Immature natural killer cell (primary cell): Measurements from ENCODE around the gene WNK1. TPM values are rescaled to one million over a fixed set of nuclear protein-coding genes. Genes with fewer than 3 reads are reported as not detected.
"Not testable (repeated sequence)": the region's sequence is repeated elsewhere in the genome, so short reads cannot be mapped to it uniquely, and the experiment has no call there.

Experiments used
- DNase-seq, 3 donors: peaks; one replicate each; pipeline ENCODE4 v3.0.0; 2022; ENCODE audit warnings: mixed read lengths in 1 of 3
- H3K27ac Mint-ChIP-seq, 6 donors: one replicate each; pipeline ENCODE4 v1.8.0; 2020; ENCODE audit warnings: mixed read lengths in 6 of 6, mild to moderate bottlenecking in 5 of 6, inconsistent platforms in 4 of 6, moderate library complexity in 3 of 6
- H3K27me3 Mint-ChIP-seq, 3 donors: one replicate each; pipeline ENCODE4 v1.8.0; 2020 to 2021; ENCODE audit warnings: low read depth in 3 of 3, mild to moderate bottlenecking in 3 of 3, mixed read lengths in 3 of 3, moderate library complexity in 3 of 3, inconsistent platforms in 1 of 3
- H3K36me3 Mint-ChIP-seq, 3 donors: one replicate each; pipeline ENCODE4 v1.8.0; 2020; ENCODE audit warnings: mixed read lengths in 3 of 3, inconsistent platforms in 2 of 3, mild to moderate bottlenecking in 2 of 3
- H3K4me1 Mint-ChIP-seq, 2 donors: one replicate each; pipeline ENCODE4 v1.8.0; 2020; ENCODE audit warnings: inconsistent platforms in 2 of 2, mild to moderate bottlenecking in 2 of 2, mixed read lengths in 2 of 2, moderate library complexity in 1 of 2
- H3K4me3 Mint-ChIP-seq, 5 donors: one replicate each; pipeline ENCODE4 v1.8.0; 2020; ENCODE audit warnings: mild to moderate bottlenecking in 5 of 5, mixed read lengths in 5 of 5, inconsistent platforms in 3 of 5, moderate library complexity in 3 of 5
- H3K9me3 Mint-ChIP-seq, 6 donors: one replicate each; pipeline ENCODE4 v1.8.0; 2020; ENCODE audit warnings: mild to moderate bottlenecking in 6 of 6, mixed read lengths in 6 of 6, inconsistent platforms in 4 of 6, moderate library complexity in 3 of 6
- polyA plus RNA-seq, 3 donors: library from polyadenylated mRNA; unstranded; fragments of 300-500 nt; fragmentation: Illumina TruSeq; gene quantifications; one replicate each; pipeline ENCODE4 v1.2.3, GENCODE V29; 2021

WNK1 gene
- polyA plus RNA-seq, 3 donors from 2014 or later: 7.5 to 46.5 (median 8.6) TPM

DNA sequence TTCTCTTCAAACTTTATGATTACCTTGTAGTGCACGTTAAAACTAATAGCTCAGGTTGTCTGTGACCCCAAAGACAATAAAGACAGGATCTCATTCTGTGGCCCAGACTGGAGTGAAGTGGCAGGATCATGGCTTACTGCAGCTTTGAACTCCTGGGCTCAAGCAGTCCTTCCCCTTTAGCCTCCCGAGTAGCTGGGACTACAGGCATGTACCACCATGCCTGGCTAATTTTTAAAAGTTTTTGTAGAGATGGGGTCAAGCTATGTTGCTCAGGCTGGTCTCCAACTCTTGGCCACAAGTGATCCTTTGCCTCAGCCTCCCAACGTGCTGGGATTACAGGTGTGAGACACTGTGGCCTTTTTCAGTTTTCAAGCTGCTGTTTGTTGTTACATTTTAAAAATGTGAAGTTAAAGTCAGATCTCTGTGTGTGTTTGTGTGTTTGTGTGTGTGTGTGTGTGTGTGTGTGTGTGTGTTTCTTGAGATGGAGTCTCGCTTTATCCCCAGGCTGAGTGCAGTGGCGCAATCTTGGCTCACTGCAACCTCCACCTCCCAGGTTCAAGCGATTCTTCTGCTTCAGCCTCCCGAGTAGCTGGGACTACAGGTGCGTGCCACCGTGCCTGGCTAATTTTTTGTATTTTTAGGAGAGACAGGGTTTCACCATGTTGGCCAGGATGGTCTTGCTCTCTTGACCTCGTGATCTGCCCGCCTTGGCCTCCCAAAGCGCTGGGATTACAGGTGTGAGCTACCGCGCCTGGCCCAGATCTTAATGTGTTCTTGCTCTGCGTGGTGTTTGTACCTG is 23.8 kb downstream of the WNK1 start:
- H3K27ac Mint-ChIP-seq: peak overlapping the region; percentile 55 to 81 (median 76)
- H3K4me3 Mint-ChIP-seq: peak overlapping the region in 2 of 5 donors; percentile 1 to 29
- not testable (repeated sequence) for H3K27me3 Mint-ChIP-seq, H3K9me3 Mint-ChIP-seq, DNase-seq, H3K36me3 Mint-ChIP-seq
- H3K4me1 Mint-ChIP-seq: peaks cover 64 to 94% of the 10 kb centered on the region in 2 donors

DNA sequence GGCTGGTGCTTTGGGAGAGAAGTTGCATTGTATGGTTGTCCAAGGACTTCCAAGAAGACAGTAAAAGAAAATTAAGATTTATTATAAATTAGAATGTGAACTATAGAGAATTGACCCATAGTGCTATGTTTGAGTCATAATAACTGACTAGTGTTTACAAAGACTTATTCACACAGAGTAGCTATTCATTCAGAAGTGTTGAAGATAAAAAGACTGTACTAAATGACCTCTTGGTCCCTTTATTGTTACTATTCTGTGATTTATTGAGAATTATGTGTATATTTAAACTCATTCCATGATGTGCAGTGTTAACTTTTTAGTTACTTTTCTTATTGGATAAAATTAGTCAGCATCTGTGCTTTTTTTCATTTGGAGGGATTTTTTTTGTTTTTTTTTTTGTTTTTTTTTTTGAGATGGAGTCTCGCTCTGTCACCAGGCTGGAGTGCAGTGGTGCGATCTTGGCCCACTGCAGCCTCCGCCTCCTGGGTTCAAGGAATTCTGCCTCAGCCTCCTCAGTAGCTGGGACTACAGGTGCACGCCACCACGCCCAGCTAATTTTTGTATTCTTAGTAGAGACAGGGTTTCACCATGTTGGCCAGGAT is 24.5 kb downstream of the WNK1 start:
- not testable (repeated sequence) for H3K9me3 Mint-ChIP-seq, H3K36me3 Mint-ChIP-seq, H3K27me3 Mint-ChIP-seq, DNase-seq
- peak overlapping the region in 1 of 5 donors; percentile 44 for H3K4me3 Mint-ChIP-seq
- H3K4me1 Mint-ChIP-seq: peaks cover 65 to 97% of the 10 kb centered on the region in 2 donors
- H3K27ac Mint-ChIP-seq: peak overlapping the region; percentile 33 to 81 (median 73)

- H3K27me3 Mint-ChIP-seq: peaks cover 0 to 3% (median 0%) of the 10 kb centered on the region in 3 donors
- peak overlapping the region in 3 of 6 donors; percentile 28 to 64 (median 47) for H3K27ac Mint-ChIP-seq
- H3K36me3 Mint-ChIP-seq: no peaks in the 10 kb centered on the region
- H3K9me3 Mint-ChIP-seq: no peaks in the 10 kb centered on the region
- peak overlapping the region in 1 of 5 donors; percentile 12 for H3K4me3 Mint-ChIP-seq
- DNase-seq: no peak
- peaks cover 67 to 97% of the 10 kb centered on the region in 2 donors for H3K4me1 Mint-ChIP-seq
Measured at GRCh38 chr12:777550-778047, 25.2 kb downstream of the WNK1 start.

GRCh38 chr12:778615-779014 is 26.2 kb downstream of the WNK1 start:
- peaks cover 64 to 91% of the 10 kb centered on the region in 2 donors for H3K4me1 Mint-ChIP-seq
- H3K9me3 Mint-ChIP-seq: no peaks in the 10 kb centered on the region
- H3K27me3 Mint-ChIP-seq: peaks cover 0 to 3% (median 0%) of the 10 kb centered on the region in 3 donors
- no peaks in the 10 kb centered on the region for H3K36me3 Mint-ChIP-seq
- H3K27ac Mint-ChIP-seq: peak overlapping the region in 3 of 6 donors; percentile 12 to 51 (median 36)
- H3K4me3 Mint-ChIP-seq: peak overlapping the region in 2 of 5 donors; percentile 2 to 71
- DNase-seq: no peak

GRCh38 chr12:779745-780734 is 27.7 kb downstream of the WNK1 start:
- peak overlapping the region in 3 of 5 donors; percentile 3 to 71 (median 16) for H3K4me3 Mint-ChIP-seq
- H3K27ac Mint-ChIP-seq: peak overlapping the region in 4 of 6 donors; percentile 12 to 65 (median 31)
- no peak for DNase-seq
- no peaks in the 10 kb centered on the region for H3K36me3 Mint-ChIP-seq
- H3K27me3 Mint-ChIP-seq: peaks cover 0 to 3% (median 0%) of the 10 kb centered on the region in 3 donors
- no peaks in the 10 kb centered on the region for H3K9me3 Mint-ChIP-seq
- peaks cover 62 to 85% of the 10 kb centered on the region in 2 donors for H3K4me1 Mint-ChIP-seq

DNA sequence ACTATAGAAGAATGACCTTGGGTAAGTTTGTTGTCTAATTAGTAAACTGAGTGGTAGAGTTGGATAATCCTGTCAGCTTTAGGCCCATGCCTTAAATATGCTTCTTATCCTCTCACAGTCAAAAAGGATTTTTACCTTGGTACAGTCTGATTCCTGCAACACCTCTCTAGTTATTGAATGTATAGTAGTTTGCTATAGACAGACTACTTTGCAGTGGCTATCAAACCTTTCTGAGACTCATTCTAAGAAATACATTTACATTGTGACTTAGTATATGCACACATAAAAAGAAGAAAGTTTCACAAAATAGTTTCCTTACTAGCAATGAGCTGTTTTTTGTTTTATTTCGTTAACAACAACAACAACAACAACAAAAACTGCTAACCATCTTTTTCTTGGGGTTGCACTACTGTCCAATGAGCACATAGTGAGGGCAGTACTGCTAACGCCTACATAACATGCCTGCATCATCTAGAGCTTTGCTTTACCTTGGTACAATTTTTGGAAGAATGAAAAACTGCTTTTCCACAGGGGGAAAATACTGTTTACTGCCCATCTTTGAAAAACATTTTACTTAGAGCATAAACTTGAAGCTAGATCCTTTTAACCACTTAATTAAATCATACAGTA is 28.5 kb downstream of the WNK1 start:
- no peaks in the 10 kb centered on the region for H3K9me3 Mint-ChIP-seq
- no peak for DNase-seq
- H3K27ac Mint-ChIP-seq: peak overlapping the region in 5 of 6 donors; percentile 12 to 72 (median 65)
- H3K27me3 Mint-ChIP-seq: peaks cover 0 to 3% (median 0%) of the 10 kb centered on the region in 3 donors
- H3K36me3 Mint-ChIP-seq: no peaks in the 10 kb centered on the region
- H3K4me3 Mint-ChIP-seq: peak overlapping the region in 2 of 5 donors; percentile 16 to 30
- peaks cover 56 to 85% of the 10 kb centered on the region in 2 donors for H3K4me1 Mint-ChIP-seq

DNA sequence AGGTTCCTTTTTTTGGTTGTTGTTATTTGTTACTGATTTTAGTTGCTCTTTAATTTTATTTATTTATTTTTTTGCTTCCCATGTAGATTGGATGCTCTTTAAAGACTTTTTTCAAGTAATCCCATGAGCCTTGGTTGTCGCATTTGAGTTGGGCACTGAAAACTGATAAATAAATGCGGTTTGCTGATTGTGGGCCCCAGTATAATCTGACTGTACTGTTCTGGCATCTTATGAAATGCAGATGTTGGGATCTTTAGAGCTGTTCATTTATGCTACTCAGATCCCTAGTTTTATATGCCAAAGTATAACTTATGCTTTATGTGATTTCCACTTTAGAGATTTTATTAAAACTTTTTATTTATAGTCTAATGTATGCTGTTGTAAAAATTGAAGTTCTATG is 33.3 kb downstream of the WNK1 start:
- peaks cover 59 to 87% of the 10 kb centered on the region in 2 donors for H3K4me1 Mint-ChIP-seq
- H3K27ac Mint-ChIP-seq: no peak overlapping the region
- no peaks in the 10 kb centered on the region for H3K27me3 Mint-ChIP-seq
- no peaks in the 10 kb centered on the region for H3K36me3 Mint-ChIP-seq
- H3K4me3 Mint-ChIP-seq: no peak overlapping the region
- no peaks in the 10 kb centered on the region for H3K9me3 Mint-ChIP-seq
- no peak for DNase-seq

- no peak for DNase-seq
- no peaks in the 10 kb centered on the region for H3K27me3 Mint-ChIP-seq
- H3K4me3 Mint-ChIP-seq: peak overlapping the region in 1 of 5 donors; percentile 35
- peak overlapping the region in 1 of 6 donors; percentile 40 for H3K27ac Mint-ChIP-seq
- no peaks in the 10 kb centered on the region for H3K9me3 Mint-ChIP-seq
- no peaks in the 10 kb centered on the region for H3K36me3 Mint-ChIP-seq
- H3K4me1 Mint-ChIP-seq: peaks cover 57 to 85% of the 10 kb centered on the region in 2 donors
Measured at GRCh38 chr12:788288-788687, 35.9 kb downstream of the WNK1 start.

DNA sequence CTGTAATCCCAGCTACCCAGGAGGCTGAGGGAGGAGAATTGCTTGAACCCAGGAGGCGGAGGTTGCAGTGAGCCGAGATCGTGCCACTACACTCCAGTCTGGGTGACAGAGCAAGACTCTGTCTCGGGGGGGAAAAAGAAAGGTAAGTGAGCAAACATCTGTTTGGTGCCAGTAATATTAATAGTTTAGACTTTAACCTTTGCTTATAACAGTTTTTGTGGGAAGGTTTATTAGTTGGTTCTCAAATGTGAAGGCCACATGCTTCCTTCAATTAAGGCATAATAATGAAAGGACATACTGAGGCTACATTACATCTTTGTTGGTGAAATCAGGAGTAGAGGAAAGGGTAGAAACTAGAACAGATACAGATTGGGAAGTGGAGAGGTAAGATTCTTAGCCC is 36.4 kb downstream of the WNK1 start:
- peak overlapping the region in 1 of 5 donors; percentile 11 for H3K4me3 Mint-ChIP-seq
- DNase-seq, H3K36me3 Mint-ChIP-seq, H3K27me3 Mint-ChIP-seq, H3K9me3 Mint-ChIP-seq: not testable (repeated sequence)
- H3K27ac Mint-ChIP-seq: peak overlapping the region in 3 of 6 donors; percentile 50 to 78 (median 69)
- H3K4me1 Mint-ChIP-seq: peaks cover 61 to 90% of the 10 kb centered on the region in 2 donors

DNA sequence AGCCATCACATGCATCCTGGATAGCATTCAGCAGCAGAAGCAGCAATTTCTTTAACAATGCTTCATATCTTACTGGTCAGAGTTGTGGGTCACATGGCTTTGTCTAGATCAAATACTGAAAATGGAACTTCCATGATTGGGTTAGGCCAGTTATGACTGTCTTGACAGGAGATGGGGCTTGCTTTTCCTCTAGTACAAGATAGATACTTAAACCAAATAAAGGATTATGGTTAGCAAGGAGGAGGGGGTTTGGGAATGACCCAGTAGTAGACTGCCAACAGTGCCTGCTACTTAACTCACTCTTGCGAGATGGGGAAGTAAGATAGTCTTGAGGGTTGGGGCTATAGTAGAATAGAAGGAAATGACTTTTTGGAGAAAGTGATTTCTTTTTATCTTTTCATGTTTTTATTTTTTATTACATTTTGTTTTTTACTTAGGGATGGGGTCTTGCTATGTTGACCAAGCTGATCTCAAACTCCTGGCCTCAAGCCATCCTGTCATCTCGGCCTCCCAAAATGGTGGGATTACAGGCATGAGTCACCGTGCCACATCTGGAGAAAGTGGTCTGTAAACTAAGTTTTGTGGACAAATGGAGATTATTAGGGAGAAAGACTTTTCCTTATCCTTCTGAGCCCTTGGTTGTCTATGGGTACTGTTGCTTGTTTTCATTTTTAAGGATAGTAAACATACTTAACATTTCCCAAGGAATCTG is 37.6 kb downstream of the WNK1 start:
- Mint-ChIP-seq H3K27ac (peak overlapping the region; percentile 4 to 61 (median 38)), H3K27me3 (no peaks in the 10 kb centered on the region), H3K4me3 (peak overlapping the region in 1 of 5 donors; percentile 45), H3K36me3 (no peaks in the 10 kb centered on the region), H3K4me1 (peaks cover 67 to 94% of the 10 kb centered on the region in 2 donors), H3K9me3 (no peaks in the 10 kb centered on the region)
- no peak for DNase-seq

DNA sequence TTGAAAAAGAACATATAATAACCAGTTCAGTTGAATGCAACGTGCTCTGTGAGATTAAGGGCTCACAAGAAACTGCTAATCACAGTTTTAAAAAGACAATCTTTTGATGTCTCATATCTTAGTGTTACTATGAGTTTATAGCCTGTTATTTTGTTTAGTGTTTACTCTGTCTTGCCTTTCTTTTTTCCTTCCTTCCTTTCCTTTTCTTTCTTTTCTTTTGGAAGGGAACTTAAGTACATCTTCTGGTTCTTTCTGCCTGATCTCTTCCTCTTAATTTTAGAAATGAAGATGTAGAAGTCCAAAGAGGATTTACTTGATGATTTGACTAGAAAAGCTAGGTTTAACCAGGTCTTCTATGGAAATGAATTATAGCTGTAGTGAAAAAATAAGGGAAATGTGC is 38.2 kb downstream of the WNK1 start:
- H3K9me3 Mint-ChIP-seq: no peaks in the 10 kb centered on the region
- no peak for DNase-seq
- H3K36me3 Mint-ChIP-seq: no peaks in the 10 kb centered on the region
- no peaks in the 10 kb centered on the region for H3K27me3 Mint-ChIP-seq
- H3K4me3 Mint-ChIP-seq: peak overlapping the region in 1 of 5 donors; percentile 14
- peak overlapping the region in 5 of 6 donors; percentile 11 to 81 (median 40) for H3K27ac Mint-ChIP-seq
- H3K4me1 Mint-ChIP-seq: peaks cover 71 to 94% of the 10 kb centered on the region in 2 donors

- no peak overlapping the region for H3K27ac Mint-ChIP-seq
- peaks cover 75 to 95% of the 10 kb centered on the region in 2 donors for H3K4me1 Mint-ChIP-seq
- no peak for DNase-seq
- H3K27me3 Mint-ChIP-seq: no peaks in the 10 kb centered on the region
- H3K4me3 Mint-ChIP-seq: no peak overlapping the region
- H3K9me3 Mint-ChIP-seq: no peaks in the 10 kb centered on the region
- H3K36me3 Mint-ChIP-seq: no peaks in the 10 kb centered on the region
Measured at GRCh38 chr12:793037-793436, 40.7 kb downstream of the WNK1 start.
